OCI-LY1 (cell line): Measurements from ENCODE around the gene MYEOV.

Experiments
- EZH2 ChIP-seq: fragments of 200-600 bp; sonication (generic), shearing (Covaris generic); IDR thresholded peaks from 2 replicates; pipeline ENCODE4 v1.8.0; 2017; ENCODE audit warnings: borderline replicate concordance, mixed run types, mild to moderate bottlenecking, antibody characterized with exemption, low read length, moderate library complexity, mixed read lengths
- TF ChIP-seq, protein P1 (sequence below): fragments of 200-600 bp; sonication (generic), shearing (Covaris generic); IDR thresholded peaks from 2 replicates; pipeline ENCODE4 v1.5.1; 2017; ENCODE audit warnings: mild to moderate bottlenecking, antibody characterized with exemption, low read length, moderate library complexity, mixed read lengths

DNA sequence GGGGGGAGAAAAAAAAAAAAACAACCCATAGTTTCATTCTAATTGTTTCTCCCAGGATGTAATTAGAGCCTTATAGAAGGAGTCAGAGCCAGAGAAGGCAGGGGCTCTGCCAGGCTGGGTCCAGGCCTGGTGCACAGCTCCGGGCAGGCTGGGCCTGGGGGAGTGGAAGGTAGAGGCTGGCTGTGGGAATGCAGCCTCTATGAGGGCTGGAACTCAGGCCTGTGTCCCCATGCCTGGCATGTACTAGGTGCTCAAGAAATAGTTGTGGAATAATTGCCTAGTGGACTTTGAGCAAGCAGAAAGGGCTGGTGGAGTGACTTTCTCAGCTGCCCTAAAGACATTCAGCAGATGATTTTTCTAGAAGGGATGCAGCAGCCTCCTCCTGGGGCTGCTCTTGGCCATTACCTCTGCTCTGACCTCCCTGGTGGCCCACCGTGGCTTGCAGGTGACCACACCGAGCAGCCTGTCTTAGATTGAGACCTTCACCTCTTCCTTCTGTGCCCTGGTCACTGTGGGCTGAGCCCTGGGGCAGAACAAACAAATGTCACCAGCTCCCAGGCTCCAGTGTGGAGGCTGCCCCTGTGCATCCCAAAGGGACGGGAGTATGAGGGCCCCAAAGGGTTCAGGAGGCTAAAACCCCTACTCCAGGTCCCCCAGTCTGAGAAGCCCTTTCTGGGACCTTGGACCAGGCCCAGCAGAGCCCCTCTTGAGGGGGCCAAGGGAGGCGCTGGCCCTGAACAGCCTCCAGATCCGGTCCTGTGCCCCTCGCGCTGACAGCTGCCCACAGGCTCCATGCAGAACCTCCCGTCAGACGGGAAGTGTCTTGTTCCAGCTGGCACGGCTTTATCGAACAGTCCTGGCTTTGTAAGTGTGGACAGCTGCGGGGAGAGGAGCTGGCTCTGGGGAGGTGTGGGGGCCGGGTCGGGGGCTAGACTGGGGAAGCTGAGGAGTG is 18.8 kb downstream of the MYEOV start:
- TF ChIP-seq, protein P1, sequence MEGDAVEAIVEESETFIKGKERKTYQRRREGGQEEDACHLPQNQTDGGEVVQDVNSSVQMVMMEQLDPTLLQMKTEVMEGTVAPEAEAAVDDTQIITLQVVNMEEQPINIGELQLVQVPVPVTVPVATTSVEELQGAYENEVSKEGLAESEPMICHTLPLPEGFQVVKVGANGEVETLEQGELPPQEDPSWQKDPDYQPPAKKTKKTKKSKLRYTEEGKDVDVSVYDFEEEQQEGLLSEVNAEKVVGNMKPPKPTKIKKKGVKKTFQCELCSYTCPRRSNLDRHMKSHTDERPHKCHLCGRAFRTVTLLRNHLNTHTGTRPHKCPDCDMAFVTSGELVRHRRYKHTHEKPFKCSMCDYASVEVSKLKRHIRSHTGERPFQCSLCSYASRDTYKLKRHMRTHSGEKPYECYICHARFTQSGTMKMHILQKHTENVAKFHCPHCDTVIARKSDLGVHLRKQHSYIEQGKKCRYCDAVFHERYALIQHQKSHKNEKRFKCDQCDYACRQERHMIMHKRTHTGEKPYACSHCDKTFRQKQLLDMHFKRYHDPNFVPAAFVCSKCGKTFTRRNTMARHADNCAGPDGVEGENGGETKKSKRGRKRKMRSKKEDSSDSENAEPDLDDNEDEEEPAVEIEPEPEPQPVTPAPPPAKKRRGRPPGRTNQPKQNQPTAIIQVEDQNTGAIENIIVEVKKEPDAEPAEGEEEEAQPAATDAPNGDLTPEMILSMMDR, result no peak
- no peak for TF ChIP-seq EZH2
